HEK293 (cell line): Measurements from ENCODE around the gene TCHP.

Experiments used
- KLF7 ChIP-seq: fragments of 450-650 bp; formaldehyde crosslinking; IDR thresholded peaks from 2 replicates; pipeline ENCODE4 v1.5.1; 2016; ENCODE audit warnings: missing biosample characterization, missing genetic modification characterization, borderline replicate concordance
- REPIN1 ChIP-seq: fragments of 450-650 bp; formaldehyde crosslinking; IDR thresholded peaks from 2 replicates; pipeline ENCODE4 v1.5.1; 2017; ENCODE audit warnings: missing biosample characterization, missing genetic modification characterization, low read depth
- ZEB2 ChIP-seq: fragments of 450-650 bp; formaldehyde crosslinking; IDR thresholded peaks from 2 replicates; pipeline ENCODE4 v1.5.1; 2016; ENCODE audit warnings: missing biosample characterization, missing genetic modification characterization
- ZNF114 ChIP-seq: fragments of 450-650 bp; formaldehyde crosslinking; IDR thresholded peaks from 2 replicates; pipeline ENCODE4 v1.5.0; 2017; ENCODE audit warnings: missing biosample characterization, missing genetic modification characterization
- ZNF311 ChIP-seq: fragments of 450-650 bp; formaldehyde crosslinking; IDR thresholded peaks from 2 replicates; pipeline ENCODE4 v1.5.1; 2017; ENCODE audit warnings: missing biosample characterization, missing genetic modification characterization, borderline replicate concordance
- ZNF423 ChIP-seq: fragments of 450-650 bp; formaldehyde crosslinking; IDR thresholded peaks from 2 replicates; pipeline ENCODE4 v1.5.1; 2016; ENCODE audit warnings: missing biosample characterization, missing genetic modification characterization
- ZNF433 ChIP-seq: fragments of 450-650 bp; formaldehyde crosslinking; IDR thresholded peaks from 2 replicates; pipeline ENCODE4 v1.5.1; 2016; ENCODE audit warnings: missing biosample characterization, missing genetic modification characterization, low read depth
- ZNF48 ChIP-seq: fragments of 450-650 bp; formaldehyde crosslinking; IDR thresholded peaks from 2 replicates; pipeline ENCODE4 v1.5.1; 2016; ENCODE audit warnings: missing biosample characterization, missing genetic modification characterization
- TF ChIP-seq, protein P1 (sequence below): fragments of 450-650 bp; formaldehyde crosslinking; IDR thresholded peaks from 2 replicates; pipeline ENCODE4 v1.5.1; 2016; ENCODE audit warnings: missing biosample characterization, missing genetic modification characterization
- TF ChIP-seq, protein P2 (sequence below): fragments of 450-650 bp; formaldehyde crosslinking; IDR thresholded peaks from 2 replicates; pipeline ENCODE4 v1.5.1; 2016; ENCODE audit warnings: missing biosample characterization, missing genetic modification characterization

DNA sequence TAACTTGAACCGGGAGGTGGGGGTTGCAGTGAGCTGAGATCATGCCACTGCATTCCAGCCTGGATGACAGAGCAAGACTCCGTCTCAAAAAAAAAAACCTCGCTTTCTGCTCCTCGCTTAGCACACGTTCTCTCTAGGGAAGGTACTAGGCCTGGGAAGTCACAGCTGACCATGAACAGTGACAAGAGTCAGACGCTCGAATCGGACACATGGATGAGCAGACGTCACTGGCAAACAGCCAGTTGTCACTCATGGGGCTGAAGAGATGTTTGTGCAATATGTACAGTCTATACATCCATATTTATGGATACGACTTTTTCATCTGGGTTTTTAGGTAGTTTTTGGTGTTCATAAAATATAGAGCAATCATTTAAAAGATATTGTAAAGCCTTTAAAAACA, 19.4 kb downstream of the TCHP start:
- TF ChIP-seq ZNF433: no peak
- TF ChIP-seq, protein P1, sequence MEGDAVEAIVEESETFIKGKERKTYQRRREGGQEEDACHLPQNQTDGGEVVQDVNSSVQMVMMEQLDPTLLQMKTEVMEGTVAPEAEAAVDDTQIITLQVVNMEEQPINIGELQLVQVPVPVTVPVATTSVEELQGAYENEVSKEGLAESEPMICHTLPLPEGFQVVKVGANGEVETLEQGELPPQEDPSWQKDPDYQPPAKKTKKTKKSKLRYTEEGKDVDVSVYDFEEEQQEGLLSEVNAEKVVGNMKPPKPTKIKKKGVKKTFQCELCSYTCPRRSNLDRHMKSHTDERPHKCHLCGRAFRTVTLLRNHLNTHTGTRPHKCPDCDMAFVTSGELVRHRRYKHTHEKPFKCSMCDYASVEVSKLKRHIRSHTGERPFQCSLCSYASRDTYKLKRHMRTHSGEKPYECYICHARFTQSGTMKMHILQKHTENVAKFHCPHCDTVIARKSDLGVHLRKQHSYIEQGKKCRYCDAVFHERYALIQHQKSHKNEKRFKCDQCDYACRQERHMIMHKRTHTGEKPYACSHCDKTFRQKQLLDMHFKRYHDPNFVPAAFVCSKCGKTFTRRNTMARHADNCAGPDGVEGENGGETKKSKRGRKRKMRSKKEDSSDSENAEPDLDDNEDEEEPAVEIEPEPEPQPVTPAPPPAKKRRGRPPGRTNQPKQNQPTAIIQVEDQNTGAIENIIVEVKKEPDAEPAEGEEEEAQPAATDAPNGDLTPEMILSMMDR (tag by site-specific recombination): no peak
- TF ChIP-seq ZEB2 (tag by site-specific recombination): no peak
- TF ChIP-seq ZNF311 (tag by site-specific recombination): no peak
- TF ChIP-seq KLF7: no peak
- TF ChIP-seq ZNF423: no peak
- no peak for TF ChIP-seq ZNF114 (tag by site-specific recombination)
- no peak for TF ChIP-seq ZNF48 (tag by site-specific recombination)
- TF ChIP-seq, protein P2, sequence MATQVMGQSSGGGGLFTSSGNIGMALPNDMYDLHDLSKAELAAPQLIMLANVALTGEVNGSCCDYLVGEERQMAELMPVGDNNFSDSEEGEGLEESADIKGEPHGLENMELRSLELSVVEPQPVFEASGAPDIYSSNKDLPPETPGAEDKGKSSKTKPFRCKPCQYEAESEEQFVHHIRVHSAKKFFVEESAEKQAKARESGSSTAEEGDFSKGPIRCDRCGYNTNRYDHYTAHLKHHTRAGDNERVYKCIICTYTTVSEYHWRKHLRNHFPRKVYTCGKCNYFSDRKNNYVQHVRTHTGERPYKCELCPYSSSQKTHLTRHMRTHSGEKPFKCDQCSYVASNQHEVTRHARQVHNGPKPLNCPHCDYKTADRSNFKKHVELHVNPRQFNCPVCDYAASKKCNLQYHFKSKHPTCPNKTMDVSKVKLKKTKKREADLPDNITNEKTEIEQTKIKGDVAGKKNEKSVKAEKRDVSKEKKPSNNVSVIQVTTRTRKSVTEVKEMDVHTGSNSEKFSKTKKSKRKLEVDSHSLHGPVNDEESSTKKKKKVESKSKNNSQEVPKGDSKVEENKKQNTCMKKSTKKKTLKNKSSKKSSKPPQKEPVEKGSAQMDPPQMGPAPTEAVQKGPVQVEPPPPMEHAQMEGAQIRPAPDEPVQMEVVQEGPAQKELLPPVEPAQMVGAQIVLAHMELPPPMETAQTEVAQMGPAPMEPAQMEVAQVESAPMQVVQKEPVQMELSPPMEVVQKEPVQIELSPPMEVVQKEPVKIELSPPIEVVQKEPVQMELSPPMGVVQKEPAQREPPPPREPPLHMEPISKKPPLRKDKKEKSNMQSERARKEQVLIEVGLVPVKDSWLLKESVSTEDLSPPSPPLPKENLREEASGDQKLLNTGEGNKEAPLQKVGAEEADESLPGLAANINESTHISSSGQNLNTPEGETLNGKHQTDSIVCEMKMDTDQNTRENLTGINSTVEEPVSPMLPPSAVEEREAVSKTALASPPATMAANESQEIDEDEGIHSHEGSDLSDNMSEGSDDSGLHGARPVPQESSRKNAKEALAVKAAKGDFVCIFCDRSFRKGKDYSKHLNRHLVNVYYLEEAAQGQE (tag by site-specific recombination): no peak
- no peak for TF ChIP-seq REPIN1 (tag by site-specific recombination)
